Body of pancreas (tissue), 4 donors: ENCODE measurements around the gene SSBP4. TPM values are rescaled to one million over a fixed set of nuclear protein-coding genes. Genes with fewer than 3 reads are reported as not detected.

Experiments used
- ATAC-seq: fragments of 150-250 bp; one replicate; pipeline ENCODE4 v1.9.1; 2016
- DNase-seq, 4 donors: peaks; one replicate each; pipeline ENCODE4 v3.0.0-alpha.2; 2019
- H3K27ac ChIP-seq, 4 donors: fragments of 200-600 bp; sonication (generic); 1 replicate in 3 of 4; 2 replicates in 1 of 4; pipeline versions ENCODE4 v1.5.1 to v1.6.1; 2016 to 2019; ENCODE audit warnings: mild to moderate bottlenecking in 1 of 4, mixed read lengths in 1 of 4, moderate library complexity in 1 of 4
- H3K27me3 ChIP-seq, 2 donors: fragments of 200-600 bp; sonication (generic); one replicate each; pipeline ENCODE4 v1.6.0; 2016; ENCODE audit warnings: mild to moderate bottlenecking in 1 of 2
- H3K36me3 ChIP-seq, 2 donors: fragments of 200-600 bp; sonication (generic); replicated peaks in 1 of 2; 2 replicates each; pipeline ENCODE4 v1.5.1; 2016; ENCODE audit warnings: low read depth in 2 of 2; ENCODE audit not compliant: insufficient read depth in 1 of 2
- H3K4me1 ChIP-seq: fragments of 200-600 bp; sonication (generic); one replicate; pipeline ENCODE4 v1.6.0; 2016
- H3K4me3 ChIP-seq, 2 donors: fragments of 200-600 bp; sonication (generic); 1 replicate in 1 of 2; 2 replicates in 1 of 2; pipeline ENCODE4 v1.5.1; 2016 to 2019
- H3K9me3 ChIP-seq, 3 donors: fragments of 200-600 bp; sonication (generic); 1 replicate in 2 of 3; 2 replicates in 1 of 3; pipeline ENCODE4 v1.5.1; 2016
- CTCF ChIP-seq, 7 experiments: fragments of 450-650 bp in 4 of 7; fragments of 200-600 bp in 3 of 7; sonication (generic) in 3 of 7; IDR thresholded peaks; one replicate each; pipeline ENCODE4 v1.5.1; 2016 to 2019; ENCODE audit warnings: antibody characterized with exemption in 7 of 7
- POLR2A ChIP-seq, 3 donors: fragments of 450-650 bp; IDR thresholded peaks; one replicate each; pipeline ENCODE4 v1.6.1; 2016; ENCODE audit warnings: antibody characterized with exemption in 3 of 3, mild to moderate bottlenecking in 2 of 3
- WGBS, 2 donors: methylation state at CpG; one replicate each; pipeline ENCODE4 v1.1.5; 2017; 5-methylcytosine and 5-hydroxymethylcytosine counted together
- intact Hi-C: fragments of 100-400 bp; cut with DNase I; formaldehyde crosslinking; loops from one replicate; pipeline ENCODE4 v1.15.1; 2023
- total RNA-seq, 2 donors: library from RNA; depleted of rRNA; stranded (reverse); fragments of >200 nt; gene quantifications; one replicate each; pipeline ENCODE4 v1.1.0, GENCODE V29; 2016

The SSBP4 gene
- total RNA-seq, 2 donors from 2014 or later = 50.1 to 63.9 TPM

- H3K4me1 ChIP-seq = peaks cover 30% of the 10 kb centered on the region
- DNase-seq (no peak), ATAC-seq (no peak)
- H3K9me3 ChIP-seq = no peaks in the 10 kb centered on the region
- H3K36me3 ChIP-seq = peaks cover 21 to 24% of the 10 kb centered on the region in 2 donors
- intact Hi-C loops = no loop called here
- no peak overlapping the region for H3K4me3 ChIP-seq
- no peak for TF ChIP-seq CTCF (IDR thresholded peaks at IDR 0.05)
- no peak for TF ChIP-seq POLR2A (IDR thresholded peaks at IDR 0.05)
- H3K27me3 ChIP-seq = no peaks in the 10 kb centered on the region
- no peak overlapping the region for H3K27ac ChIP-seq
- WGBS, 2 donors = 89 to 92% methylated on average over 9 to 11 of the region's 11 CpGs
Measured at GRCh38 chr19:18443831-18444230, 24.6 kb downstream of the SSBP4 start.

- WGBS, 2 donors = 87 to 94% methylated on average over 3 to 18 of the region's 19 CpGs
- DNase-seq = no peak
- H3K27ac ChIP-seq = no peak overlapping the region
- H3K9me3 ChIP-seq = no peaks in the 10 kb centered on the region
- H3K36me3 ChIP-seq = peaks cover 25 to 26% of the 10 kb centered on the region in 2 donors
- ATAC-seq = no peak
- intact Hi-C loops = no loop called here
- no peak for TF ChIP-seq CTCF (IDR thresholded peaks at IDR 0.05)
- no peak for TF ChIP-seq POLR2A (IDR thresholded peaks at IDR 0.05)
- H3K4me3 ChIP-seq = no peak overlapping the region
- no peaks in the 10 kb centered on the region for H3K27me3 ChIP-seq
- peaks cover 24% of the 10 kb centered on the region for H3K4me1 ChIP-seq
Measured at GRCh38 chr19:18444513-18444912, 25.3 kb downstream of the SSBP4 start.

- H3K27me3 ChIP-seq = no peaks in the 10 kb centered on the region
- peaks cover 15% of the 10 kb centered on the region for H3K4me1 ChIP-seq
- no peak for TF ChIP-seq POLR2A (IDR thresholded peaks at IDR 0.05)
- no peak for TF ChIP-seq CTCF (IDR thresholded peaks at IDR 0.05)
- 78 to 88% methylated on average over 13 to 15 of the region's 15 CpGs for WGBS, 2 donors
- no peak overlapping the region for H3K27ac ChIP-seq
- H3K36me3 ChIP-seq = peaks cover 33% of the 10 kb centered on the region in 2 donors
- no peaks in the 10 kb centered on the region for H3K9me3 ChIP-seq
- ATAC-seq (no peak), DNase-seq (no peak)
- H3K4me3 ChIP-seq = no peak overlapping the region
- intact Hi-C loops = no loop called here
Measured at GRCh38 chr19:18445262-18445948, 26.2 kb downstream of the SSBP4 start.

- H3K9me3 ChIP-seq = no peaks in the 10 kb centered on the region
- peaks cover 35 to 36% of the 10 kb centered on the region in 2 donors for H3K36me3 ChIP-seq
- H3K4me1 ChIP-seq = peaks cover 14% of the 10 kb centered on the region
- no peak for ATAC-seq
- H3K27ac ChIP-seq = no peak overlapping the region
- no peaks in the 10 kb centered on the region for H3K27me3 ChIP-seq
- DNase-seq = no peak
- TF ChIP-seq CTCF (IDR thresholded peaks at IDR 0.05) (no peak), POLR2A (IDR thresholded peaks at IDR 0.05) (no peak)
- 86 to 90% methylated on average over 17 to 18 of the region's 34 CpGs for WGBS, 2 donors
- H3K4me3 ChIP-seq = no peak overlapping the region
- intact Hi-C loops = no loop called here
Measured at GRCh38 chr19:18446145-18446810, 27.1 kb downstream of the SSBP4 start.
